GM18508 (cell line): ENCODE data around the gene GLRX2.

Experiments
- ATAC-seq: cut with Tn5 transposase; IDR thresholded peaks from one replicate; pipeline ENCODE4 v1.9.1; 2021; ENCODE audit warnings: moderate number of reproducible peaks; ENCODE audit not compliant: insufficient read depth, unreplicated experiment

The GLRX2 gene

DNA sequence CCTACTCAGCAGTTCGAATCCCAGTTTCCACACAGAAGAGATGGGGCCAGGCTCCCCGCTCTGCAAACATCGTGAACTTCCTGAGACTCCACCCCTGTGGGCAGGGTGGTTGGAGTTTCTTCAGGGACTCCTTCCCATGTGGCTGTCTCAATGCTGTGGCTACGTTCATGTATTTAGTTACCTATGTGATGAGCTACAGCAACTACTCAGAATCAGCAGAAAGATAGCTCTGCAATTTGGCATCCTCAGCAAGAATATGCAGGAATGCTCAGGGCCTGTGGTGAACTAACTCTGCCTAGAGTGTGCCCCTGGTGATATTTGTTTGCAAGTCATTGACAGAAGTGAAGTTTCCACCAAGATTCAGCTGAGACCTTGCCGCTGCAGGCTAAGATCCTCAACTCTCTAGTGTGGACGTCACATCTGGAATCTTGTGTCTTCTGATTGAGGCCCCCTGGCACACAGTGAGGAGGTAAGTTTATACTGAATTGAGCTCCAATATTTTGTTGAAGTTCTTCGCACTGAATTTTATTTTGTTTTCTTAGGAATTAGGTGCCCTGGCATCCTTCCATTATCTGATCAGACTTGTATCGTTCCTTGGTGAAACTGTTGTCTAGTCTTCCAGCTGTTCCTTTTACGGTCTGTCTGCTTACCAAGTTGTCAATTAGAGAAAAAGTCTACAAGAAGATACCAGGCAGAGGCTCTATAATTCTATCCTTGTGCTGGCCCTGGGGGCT is 8.2 kb upstream of the GLRX2 start:
- ATAC-seq, result no peak

DNA sequence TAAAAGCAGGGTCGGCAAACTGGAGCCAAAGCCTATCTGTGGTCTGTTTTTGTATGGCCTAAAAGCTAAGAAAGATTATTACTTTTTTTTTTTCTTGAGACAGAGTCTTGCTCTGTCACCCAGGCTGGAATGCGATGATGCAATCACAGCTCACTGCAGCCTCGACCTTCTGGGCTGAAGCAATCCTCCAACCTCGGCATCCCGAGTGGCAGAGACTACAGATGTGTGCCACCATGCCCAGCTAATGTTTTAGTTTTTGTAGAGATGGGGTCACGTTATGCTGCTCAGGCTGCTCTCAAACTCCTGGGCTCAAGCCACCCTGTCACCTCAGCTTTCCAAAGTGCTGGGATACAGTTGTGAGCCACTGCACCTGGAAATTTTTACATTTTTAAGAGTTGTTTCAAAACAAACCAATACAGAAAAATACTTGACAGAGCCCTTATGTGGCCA is 6.5 kb upstream of the GLRX2 start:
- no peak for ATAC-seq

DNA sequence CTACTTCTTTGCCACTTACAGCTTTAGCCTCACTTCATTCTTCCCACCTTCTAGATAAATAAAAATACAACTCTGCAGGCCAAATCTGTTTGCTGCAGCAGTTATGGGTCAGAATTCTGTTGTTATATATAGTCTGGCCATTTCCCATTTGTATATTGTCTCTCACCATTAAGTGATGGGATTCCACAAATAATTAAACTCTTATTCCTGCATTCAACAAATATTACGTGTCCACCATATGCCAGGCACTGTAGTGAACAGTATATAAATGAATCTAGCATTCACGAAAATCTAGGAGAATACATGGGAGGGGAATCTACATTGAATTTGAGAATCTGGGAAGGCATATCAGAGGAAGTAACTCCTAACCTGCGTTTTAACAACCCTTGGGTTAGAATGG is 5.7 kb upstream of the GLRX2 start:
- no peak for ATAC-seq

DNA sequence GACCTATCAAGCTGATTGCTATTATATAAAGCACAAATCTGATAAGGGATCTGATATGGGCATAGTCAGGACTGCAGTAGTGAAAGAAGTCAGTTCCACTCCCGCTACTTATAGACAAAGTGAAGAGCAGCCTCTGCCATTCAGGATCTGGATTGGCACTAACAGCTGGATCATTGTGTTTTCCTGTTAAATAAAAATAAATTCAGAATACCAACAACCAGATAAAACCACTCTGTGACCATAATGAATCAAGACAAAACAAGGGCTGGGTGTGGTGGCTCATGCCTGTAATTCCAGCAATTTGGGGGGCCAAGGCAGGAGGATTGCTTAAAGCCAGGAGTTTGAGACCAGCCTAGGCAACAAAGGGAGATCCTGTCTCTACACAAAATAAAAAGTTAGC is 5.0 kb upstream of the GLRX2 start:
- ATAC-seq, result no peak

DNA sequence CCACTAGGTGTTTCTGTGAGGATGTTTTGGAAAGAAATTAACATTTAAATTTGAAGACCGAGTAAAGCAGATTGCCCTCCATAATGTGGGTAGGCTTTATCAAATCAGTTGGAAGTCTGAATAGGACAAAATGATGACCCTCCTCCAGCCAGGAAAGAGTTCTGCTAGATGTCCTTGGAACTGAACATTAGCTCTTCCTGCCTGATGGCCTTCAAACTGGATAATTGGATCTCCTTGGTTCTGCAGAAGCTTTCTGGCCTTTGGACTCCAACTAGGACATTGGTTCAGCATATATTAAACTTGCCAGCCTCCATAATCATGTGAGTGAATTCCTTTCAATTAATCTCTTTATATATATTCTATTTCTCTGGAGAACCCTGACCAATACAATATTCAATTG is 4.4 kb upstream of the GLRX2 start:
- no peak for ATAC-seq

DNA sequence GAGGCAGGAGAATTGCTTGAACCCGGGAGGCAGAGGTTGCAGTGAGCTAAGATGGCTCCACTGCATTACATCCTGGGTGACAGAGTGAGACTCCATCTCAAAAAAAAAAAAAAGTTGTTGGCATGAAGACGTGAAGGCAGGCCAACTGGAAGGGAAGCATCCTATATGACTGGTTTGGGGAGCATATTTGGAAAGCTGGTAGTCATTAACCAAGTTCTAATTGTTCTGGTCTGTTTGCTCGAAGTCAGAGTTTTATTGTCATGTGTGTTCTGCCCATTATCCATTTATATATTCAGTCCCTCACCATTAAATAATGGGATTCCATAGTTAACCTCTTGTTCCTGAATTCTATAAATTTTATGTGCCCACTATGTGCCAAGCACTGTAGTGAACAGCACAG is 3.3 kb upstream of the GLRX2 start:
- no peak for ATAC-seq

DNA sequence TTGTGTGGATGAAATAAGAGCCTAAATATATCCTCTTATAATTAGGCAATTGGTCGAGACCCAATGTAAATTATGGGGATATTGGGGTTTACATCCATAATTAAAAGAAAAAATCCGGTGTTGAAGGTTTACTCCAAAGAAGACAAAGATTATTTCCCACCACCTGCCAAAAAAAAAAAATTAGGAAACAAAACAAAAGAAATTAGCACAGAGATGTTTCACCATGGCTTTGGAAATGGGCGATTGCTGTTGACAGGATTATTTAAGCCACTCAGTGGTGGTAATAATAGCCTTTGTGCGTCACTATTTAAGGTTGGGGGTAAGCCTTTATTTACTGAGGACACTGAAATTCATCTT is 585 bp upstream of the GLRX2 start:
- ATAC-seq, result no peak

DNA sequence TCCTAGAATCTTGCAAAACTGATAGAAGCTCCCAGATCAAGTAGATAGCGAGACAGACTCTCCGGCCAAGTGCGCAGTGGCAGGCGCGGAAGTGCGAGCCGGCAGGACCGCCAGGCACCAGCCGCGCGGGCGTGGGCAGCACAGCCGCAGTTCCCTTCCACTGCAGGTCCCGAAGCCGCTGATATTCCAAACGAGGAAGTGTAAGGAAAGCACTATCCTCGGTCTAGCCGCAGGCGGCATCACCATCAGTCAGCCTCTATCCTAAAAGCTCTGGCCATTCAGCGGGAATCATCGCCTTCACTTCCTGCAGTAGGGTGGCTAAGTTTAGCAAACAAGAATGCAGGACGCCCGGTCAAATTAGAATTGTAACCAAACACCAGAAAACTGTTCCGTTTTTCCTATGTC is 710 bp downstream of the GLRX2 start:
- peak; percentile 22 for ATAC-seq

DNA sequence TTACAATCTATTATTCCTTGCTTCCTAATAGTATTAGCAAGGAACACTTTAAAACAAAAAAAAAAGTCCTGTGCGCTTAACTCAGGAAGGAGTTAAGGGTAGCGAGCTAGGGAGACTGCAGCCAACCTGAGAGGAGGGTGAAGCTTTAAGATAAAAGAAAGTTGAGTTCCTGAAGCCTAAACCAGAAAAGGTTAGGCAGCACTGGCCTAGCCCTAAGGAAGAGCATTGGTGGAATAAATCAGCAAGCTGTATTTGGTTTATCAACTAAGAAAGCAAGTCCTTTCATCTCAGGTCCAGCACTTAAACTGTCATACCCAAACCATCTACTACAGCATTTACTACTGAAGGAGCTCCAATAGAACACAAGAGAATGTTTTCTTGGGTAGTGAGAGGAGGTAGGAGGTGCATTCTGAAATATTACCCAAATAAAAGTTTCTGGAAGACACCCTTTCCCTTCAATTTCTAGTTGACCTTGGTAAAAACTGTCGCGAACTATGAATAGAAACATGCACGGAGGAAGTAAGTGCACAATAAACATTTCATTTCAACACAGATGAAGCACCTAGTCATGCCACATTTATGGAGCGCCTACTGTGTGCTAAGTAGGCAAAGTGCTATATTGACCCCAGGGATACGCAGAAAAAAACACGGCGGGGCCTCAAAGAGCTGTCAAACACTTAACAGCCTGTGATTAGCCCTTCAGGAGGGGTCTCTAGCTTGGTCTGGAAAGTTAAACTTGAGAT is 1.3 kb downstream of the GLRX2 start:
- no peak for ATAC-seq

DNA sequence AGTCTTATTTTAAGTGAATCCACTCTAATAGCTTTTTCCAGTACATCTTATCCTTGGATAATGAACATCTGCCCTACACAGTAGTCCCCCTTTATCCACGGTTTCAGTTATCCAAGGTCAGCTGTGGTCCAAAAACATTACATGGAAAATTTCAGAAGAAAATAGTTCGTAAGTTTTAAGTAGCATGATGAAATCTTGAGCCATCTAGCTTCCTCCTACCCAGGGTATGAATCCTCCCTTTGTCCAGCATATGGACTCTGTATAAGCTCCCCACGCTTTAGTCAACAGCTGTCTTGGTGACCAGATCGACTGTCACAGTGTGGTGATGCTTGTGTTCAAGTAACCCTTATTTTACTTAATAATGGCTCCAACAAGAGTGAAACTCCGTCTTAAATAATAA is 2.6 kb downstream of the GLRX2 start:
- no peak for ATAC-seq

DNA sequence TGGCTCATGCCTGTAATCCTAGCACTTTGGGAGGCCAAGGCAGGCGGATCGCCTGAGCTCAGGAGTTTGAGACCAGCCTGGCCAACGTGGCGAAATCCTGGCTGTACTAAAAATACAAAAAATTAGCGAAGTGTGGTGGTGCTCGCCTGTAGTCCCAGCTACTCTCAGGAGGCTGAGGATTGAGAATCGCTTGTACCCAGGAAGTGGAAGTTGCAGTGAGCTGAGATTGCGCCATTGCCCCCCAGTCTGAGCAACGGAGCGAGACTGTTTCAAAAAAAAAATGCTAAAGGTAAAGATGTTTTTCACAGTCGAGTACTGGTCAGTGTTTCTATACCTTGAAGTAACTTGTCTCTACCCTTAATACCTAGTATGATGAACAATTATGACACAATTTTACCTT is 11.1 kb downstream of the GLRX2 start:
- no peak for ATAC-seq

DNA sequence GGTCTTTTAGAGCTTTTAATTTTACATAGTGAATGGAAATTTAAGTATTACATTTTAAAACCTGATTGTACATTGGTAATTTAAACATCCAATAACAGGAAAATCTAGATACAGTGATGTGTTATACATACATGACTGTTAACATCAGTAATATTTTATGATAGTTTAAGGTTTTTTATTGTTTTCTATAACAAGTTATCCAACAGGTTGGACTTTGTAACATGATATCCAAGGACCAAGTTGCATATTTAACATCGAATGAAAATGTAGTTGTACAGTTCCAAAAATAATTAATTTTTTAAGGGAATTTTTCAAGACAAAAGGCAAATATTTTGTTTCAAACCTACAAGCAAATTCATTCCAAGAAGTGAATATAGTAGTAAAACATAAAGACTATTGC is 14.3 kb downstream of the GLRX2 start:
- no peak for ATAC-seq

DNA sequence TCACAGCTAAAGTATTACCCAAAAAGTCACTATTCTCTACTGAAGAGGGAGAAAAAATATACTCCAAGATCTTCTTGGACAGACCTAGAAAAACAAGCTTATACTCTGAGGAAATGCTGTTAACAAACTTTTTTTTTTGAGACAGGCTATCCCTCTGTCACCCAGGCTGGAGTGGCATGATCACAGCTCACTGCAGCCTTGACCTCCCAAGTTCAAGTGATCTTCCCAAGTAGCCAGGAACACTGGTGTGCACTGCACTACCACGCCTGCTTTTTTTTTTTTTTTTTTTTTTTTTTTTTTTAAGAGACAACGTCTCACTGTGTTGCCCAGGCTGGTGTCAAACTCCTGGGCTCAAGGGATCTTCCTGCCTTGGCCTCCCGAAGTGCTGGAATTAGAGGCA is 17.3 kb downstream of the GLRX2 start:
- ATAC-seq, result no peak

DNA sequence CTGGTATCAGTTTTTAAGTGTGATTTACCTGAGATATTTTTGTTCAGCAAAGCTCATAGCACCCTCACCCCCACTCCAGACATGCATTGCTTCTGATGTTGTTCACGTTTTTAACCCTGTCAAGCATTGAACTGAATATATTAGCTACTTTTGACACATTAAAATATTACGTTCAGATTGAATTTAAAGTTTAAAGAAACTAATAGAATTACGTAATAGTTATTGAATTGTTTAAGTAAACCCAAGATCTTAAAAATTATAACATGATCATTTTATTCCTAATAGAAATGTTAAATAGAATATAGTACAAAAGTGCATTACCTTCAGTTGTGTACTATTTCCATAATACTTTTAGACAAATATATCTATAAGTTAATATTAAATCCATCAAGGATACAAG is 18.9 kb downstream of the GLRX2 start:
- ATAC-seq, result no peak

DNA sequence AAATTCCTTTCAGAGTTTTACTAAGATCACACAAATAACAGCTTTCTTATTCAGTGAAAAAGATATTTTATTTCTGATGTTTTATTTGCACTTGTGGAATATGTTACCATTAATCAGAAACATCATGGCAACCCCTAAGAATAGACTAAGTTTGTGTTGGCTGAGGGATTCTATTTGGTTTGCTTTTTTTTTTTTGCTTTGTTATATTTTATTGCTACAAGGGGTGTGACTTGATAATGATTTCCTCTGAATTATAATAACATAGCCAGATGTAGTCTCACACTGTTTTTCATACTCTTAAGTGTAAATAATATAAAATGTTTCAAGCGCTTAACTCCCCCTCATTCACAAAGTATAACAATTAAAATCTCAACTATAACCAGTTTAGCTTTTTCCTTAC is 20.0 kb downstream of the GLRX2 start:
- no peak for ATAC-seq

DNA sequence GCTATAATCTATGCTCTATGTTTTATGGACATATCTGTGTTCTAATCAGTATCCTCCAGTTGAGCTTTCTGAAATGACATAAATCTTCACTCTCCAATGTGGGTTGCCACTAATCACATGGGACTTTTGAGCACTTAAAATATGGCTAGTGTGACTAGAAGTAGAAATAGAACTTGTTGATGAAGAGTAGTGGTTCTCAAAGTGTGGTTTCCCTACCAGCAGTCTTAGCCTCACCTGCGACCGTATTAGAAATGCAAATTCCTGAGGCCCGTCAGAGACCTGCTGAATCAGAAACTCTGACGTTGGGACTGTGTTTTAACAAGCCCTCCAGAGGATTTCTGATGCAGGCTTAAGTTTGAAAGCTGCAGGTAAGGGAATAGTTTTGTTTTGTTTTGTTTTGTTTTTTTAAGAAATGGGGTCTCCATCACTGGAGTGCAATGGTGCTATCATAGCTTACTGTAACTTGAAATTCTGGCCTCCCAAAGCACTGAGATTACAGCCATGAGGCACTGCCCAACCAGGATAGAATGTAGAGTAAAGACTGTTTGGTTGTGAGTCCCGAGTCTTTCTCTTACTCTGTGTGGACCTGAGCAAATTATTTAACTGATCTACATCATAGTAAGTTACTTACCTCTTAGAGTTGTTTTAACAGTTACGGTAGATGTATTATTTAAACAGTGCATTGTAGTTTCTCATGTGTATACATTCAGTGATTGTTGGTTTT is 21.7 kb downstream of the GLRX2 start:
- ATAC-seq, result peak; percentile 78

DNA sequence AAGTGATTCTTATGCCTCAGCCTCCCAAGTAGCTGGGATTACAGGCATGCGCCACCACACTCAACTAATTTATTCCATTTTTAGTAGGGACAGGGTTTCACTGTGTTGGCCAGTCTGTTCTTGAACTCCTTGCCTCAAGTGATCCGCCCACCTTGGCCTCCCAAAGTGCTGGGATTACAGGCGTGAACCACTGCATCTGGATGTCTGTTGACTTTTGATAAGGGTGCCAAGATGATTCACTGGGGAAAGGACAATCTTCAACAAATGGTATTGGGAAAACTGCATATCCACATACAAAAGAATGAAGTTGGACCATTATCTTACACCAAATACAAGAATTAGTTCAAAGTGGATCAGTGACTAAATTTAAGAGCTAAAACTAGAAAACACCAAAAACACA is 26.0 kb downstream of the GLRX2 start:
- no peak for ATAC-seq

DNA sequence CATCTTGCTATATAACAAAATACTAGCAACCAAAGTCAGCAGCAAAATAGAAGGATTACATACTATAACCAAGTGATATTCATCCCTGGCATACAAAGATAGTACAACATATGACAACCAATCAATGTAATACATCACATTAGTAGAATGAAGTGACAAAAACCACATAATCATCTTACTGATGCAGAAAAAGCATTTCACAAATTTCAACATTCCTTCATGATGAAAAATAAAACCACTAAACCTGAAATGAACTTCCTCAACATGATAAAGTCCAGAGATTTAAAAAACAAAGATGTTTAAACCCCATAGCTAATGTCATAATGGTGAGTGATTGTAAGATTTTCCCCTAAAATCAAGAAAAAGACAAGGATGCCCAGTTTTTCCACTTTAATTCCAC is 27.2 kb downstream of the GLRX2 start:
- no peak for ATAC-seq

DNA sequence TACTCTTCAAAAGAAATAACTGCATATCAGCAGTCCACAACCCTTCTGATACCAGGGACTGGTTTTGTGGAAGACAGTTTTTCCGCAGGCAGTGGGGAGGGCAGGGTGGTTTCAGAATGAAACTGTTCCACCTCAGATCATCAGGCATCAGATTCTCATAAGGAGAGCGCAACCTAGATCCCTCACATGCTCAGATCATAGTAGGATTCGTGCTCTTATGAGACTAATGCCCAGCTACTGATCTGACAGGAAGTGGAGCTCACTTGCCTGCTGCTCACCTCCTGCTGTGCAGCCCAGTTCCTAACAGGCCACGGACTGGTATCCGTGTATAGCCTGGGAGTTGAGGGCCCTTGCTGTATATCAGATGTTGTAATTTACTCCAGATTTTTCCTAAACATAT is 34.3 kb downstream of the GLRX2 start:
- no peak for ATAC-seq

DNA sequence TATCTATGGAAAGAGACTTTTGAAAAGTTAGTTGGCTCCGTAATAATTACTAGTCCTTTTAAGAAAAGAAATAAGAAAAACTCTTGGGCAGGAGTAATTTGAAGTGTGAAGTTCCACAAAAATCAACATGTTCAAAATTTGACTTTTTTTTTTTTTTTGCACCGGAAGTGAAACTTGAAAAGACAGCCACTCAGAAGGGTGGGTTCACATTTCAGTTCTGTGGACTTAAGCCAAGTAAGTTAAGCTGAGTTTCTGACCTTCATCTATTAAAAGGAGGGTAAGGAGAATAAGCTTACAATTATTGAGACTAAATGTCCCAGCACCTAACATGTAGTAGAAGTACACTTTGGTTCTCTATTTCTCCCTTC is 34.8 kb downstream of the GLRX2 start:
- no peak for ATAC-seq

DNA sequence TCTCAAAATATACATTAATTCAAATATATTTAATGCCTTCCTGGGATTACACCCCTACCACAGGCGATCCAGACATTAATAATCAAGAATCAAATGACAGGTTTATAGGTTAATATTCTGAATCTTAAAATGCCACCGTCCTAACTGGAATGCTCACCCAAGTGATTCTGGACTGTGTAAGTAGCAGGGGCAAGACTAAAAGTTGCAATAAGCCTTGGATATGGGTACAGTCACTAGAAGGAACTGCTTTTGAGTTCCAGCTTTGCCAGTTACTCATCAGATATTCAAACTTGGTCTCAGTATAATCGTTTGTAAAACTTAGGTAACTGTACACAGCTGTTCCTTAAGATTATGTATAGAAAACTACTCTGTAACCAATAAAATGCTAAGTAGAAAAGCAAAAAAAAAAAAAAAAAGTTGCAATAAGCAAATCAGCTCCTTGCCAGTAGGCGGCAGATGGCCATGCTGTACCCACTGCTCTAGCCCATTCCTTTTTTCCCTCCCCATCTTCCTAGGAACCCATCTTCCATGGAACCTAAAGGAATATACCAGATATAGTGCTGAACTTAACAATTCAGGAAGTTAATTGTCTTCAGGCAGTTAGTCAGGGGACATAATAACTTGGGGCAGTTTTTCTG is 35.3 kb downstream of the GLRX2 start:
- no peak for ATAC-seq
